ENCODE data around the gene ADAMTS1. TPM values are rescaled to one million over a fixed set of nuclear protein-coding genes. Genes with fewer than 3 reads are reported as not detected.
"Not testable (repeated sequence)": the region's sequence is repeated elsewhere in the genome, so short reads cannot be mapped to it uniquely, and the experiment has no call there.

Gene ADAMTS1
- 7.5 TPM for total RNA-seq

DNA sequence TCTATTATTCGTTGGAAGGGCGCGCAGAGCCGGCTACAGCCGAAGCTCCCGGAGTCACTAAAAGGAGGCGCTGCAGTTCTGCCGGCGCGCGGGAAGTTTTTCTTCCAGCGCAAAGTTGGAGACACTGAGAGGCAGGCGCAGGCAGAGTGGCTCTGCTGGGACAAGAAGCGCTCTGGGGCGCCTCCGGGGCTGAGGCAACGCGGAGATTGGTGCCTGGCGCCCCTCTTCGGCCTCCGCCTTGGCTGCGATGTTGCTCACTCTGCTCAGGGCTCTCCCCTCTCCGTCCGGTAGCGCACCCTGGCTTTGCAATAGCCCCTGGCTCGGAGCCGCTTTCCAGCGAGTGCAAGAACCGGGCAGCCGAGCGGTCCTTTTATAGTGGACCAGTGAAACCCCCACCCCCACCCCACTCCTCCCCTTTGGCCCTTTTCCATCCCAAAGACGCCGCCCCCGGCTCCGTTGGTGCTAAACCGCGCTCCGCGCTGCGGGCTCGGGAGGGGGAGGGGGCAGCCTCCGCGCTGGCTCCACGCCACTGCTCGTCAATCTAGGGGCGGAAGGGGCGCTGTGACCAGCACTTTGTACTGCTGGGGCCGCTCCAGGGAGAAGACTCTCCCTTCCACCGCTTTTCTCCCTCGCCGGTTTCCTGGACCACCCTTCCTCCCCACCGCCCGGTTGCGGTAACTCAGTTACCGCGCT lies at the start of gene ADAMTS1:
Gene ADAMTS1 (minus strand): TSS at position 344 of the 693 bp plus-strand sequence. CDS start 455 bp downstream, outside the sequence.
- peak; percentile 86 for DNase-seq

DNA sequence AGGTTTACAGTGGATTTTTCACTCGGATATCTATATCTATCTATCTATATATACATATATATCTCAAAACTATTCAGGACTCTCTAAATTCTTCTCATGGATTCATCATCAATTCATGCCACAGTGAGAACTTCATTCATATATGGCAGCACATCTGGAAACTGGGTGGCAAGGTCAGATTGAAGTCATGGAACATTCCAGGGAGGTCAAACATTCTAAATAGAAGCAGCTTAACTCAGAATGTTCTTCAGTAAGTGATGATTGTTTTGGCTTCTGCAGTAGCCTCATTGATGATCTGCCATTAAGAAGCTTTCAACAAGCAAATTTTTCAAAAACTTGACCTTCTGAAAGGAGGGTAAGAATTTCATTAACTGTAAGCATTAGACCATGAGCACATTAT lies 46.9 kb upstream of the ADAMTS1 start:
- no peak for DNase-seq

DNA sequence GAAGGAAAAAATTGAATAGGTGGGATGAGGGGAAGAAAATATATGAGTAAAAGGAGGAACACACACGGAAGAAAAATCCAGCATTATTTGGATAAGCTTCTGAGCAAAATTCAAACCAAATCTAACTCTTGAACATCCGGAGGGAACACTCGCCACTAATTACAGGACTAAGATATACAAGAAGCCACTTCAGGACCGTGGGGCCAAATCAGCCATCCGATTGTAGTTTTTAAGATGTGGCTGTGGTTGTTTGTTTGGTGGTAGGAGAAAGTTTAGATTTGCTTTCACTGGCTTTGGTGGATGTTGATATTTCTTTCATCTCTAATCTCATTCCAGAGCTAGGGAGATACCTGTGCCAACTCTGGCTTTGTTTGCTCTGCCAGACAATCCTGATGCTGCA lies 43.7 kb upstream of the ADAMTS1 start:
- DNase-seq = no peak

DNA sequence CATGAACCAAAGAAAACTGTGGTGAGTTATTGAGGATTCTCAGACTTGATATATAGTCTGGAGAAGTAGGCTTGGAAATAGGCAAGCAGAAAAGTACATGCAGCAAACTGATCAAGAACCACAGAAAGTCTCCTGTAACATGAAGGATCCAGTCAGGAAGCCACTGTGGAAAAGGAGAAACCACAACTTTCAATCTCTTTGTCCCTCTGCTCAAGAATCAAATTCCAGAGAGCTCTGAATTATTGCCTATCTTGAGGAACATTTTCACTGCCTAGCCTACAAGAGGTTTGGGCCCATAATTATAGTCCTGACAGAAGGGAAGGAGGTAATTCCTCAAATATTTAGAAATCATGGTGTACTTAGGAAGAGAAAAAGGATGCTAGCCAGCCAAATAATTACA lies 43.0 kb upstream of the ADAMTS1 start:
- no peak for DNase-seq

DNA sequence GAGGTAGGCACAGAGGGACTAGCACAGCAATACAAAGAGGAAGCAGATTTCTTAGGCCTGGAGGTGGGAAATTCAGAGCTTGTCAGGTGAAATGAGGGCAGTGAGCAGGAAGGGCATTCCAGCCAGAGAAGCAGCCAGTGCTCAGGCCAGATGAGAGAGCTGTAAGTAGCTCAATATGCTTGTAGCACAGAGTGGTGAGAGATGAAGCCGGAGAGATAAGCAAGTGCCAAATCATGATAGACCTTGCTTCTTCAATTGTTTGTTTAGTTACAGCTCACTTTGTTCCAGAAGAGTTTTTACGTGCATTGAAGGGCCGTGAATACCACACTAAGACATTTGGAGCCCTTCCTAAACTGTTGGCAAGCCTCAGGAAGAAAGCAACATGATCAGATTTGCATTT lies 42.0 kb upstream of the ADAMTS1 start:
- no peak for DNase-seq

DNA sequence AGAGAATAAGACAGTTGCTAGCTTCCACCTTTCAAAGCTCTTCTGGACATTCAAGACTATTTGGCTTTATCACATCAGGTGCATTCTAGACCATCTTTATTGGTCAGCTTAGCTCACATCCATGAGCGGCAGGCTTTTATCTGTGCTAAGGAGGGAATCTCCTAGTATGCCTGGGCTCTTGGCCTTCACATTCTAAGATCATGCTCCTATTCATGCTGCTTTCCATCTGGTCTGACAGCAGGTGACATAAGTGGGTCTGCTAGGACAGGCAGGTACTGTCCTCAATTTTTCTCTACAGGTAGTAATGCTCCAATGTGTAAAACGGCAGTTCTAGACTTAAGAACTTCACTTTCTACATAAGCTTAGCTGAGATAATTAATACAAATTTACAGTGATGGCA lies 39.2 kb upstream of the ADAMTS1 start:
- no peak for DNase-seq

DNA sequence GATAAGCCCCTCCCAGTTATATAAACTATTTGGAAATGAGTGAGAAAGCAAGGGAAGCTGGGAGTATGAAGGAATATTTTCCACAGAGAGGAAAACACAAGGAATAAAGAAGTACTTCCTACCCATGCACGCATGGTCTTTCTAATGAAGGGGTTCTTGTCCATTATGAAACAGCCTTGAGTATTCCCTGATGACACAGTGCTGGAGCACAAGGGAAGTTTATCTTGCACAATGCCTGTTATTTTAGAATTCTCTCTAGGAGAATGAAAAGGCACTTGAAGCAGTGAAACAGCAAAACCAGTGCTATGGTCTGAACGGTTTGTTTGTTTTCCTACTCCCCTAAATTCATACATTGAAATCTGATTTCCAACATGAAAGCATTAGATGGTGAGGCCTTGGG lies 38.6 kb upstream of the ADAMTS1 start:
- DNase-seq = no peak

DNA sequence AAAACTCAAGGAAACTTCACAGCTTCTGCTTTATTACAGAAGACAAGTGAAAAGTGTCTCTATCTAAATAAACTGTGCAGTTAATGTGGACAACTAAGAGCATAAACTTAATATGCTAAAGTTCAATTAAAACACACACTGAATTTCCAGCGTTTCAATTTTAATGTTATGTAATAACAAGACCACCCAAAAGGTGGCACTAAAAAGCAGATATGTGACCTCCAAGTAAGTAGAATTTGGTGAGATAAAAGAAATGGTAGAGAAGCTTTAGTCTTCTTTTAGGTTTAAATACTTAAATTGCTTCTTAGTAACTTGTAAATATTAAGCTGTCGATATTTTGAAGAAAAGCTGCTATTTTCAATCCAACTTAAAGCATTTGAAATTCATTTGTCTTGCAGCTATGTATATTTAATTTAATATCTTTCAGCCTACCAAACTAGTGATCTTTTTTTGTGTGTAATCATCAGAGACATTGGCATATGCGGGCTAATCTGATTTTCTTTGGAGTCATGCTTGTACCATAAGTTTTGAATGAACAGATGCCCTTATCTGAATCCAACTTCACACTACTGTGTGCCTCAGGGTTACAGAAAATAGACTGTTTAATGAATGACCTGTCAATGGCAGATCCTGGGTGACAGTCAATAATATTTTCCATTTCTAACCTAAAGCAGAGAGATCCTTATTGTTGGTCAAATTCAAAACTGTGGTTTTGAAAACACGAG lies 36.5 kb upstream of the ADAMTS1 start:
- DNase-seq = no peak

DNA sequence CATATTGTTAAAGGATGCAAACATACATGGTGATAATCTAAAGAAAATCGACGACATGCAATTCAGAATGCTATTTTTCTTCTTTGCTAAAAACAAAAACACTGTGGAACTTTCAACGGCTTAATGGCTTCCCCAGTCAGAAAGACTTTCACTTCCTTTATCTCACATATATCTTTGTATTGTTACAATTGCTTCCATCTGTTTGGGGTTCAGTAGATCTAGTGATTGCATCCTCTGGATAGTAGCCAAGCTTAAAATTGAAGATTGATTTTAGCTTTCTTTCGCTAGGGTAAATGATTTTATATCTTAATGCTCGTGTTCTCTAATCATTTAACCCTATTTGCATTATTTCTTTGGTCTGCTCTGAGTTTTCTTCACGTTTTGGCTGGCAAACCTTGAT lies 31.8 kb upstream of the ADAMTS1 start:
- DNase-seq = no peak

DNA sequence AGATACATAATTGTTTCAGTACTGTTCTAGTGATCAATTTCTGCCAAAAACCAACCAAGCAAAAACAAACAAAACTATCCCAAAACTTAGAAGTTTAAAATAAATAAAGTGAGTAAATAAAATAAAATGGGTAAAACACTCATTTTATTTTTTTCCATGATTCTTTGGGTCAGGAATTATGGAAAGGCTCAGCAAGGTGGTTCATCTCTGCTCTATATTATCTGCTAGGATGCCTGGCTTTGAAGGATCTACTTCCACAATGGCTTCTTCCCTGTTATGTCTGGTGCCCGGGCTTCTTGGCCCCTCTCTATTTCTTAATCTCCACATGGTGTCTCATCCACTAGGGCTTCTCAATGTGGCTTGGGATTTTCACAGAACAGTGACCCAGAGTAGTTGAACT lies 29.1 kb upstream of the ADAMTS1 start:
- DNase-seq = no peak

DNA sequence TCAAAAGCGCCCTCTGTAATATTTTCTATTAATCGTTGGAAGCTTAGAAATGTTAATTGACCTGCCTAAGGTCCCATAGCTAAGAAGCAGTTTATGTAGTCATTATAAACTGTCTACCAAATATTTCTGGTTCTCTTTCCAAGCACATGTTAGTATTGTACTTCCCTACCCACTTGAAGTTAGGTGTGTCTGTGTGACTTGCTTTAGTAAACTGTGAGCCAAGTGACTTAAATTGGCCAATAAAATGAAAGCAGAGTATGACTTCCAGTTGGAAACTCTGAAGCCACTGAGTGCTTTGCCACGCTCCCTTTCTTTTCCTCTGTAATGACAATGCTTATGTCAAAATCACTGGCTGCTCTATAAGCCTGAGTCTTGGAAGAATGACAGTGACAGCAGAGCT lies 20.6 kb upstream of the ADAMTS1 start:
- DNase-seq = no peak

DNA sequence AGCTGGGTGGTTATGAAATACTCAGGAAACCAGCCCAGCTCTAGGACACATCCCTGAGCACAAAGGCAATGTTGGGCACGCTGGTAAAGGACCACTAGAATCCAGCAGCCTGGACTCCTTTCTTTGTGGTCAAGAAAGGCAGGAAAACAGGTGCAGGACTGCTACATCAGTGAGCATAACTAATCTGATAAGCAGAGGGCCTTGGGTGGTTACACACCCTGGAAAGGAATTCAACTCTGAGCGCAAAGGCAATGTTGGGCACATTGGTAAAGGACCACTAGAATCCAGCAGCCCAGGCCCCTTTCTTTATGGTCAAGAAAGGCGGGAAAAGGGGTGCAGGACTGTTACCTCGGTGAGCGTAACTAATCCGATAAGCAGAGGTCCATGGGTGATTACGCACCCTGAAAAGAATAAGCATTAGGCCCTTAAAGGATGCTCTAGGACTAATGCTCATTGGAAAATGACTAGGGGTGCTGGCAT lies 11.7 kb upstream of the ADAMTS1 start:
- not testable (repeated sequence) for DNase-seq

DNA sequence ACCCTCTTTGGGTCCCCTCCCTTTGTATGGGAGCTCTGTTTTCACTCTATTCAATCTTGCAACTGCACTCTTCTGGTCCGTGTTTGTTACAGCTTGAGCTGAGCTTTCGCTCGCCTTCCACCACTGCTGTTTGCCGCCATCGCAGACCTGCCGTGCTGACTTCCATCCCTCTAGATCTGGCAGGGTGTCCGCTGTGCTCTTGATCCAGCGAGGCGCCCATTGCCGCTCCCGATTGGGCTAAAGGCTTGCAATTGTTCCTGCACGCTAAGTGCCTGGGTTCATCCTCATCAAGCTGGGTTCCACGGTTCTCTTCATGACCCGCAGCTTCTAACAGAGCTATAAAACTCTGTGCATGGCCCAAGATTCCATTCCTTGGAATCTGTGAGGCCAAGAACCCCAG lies 9.5 kb upstream of the ADAMTS1 start:
- DNase-seq = not testable (repeated sequence)

DNA sequence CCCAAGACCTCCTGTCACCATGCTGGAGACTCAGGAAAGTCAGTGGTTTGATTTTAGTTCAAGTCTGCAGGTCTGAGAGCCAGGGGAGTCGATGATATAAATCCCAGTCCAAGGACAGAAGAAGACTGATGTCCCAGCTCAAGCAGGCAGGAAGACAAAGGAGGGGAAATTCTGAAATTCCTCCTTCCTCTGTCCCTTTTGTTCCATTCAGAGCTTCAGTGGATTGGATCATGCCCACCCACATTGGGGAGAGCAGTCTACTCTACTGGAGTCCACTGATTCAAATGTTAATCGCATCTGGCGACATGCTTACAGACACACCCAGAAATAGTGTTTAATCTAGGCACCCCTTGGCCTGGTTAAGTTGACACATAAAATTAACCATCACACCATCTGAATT lies 7.2 kb upstream of the ADAMTS1 start:
- DNase-seq = no peak

DNA sequence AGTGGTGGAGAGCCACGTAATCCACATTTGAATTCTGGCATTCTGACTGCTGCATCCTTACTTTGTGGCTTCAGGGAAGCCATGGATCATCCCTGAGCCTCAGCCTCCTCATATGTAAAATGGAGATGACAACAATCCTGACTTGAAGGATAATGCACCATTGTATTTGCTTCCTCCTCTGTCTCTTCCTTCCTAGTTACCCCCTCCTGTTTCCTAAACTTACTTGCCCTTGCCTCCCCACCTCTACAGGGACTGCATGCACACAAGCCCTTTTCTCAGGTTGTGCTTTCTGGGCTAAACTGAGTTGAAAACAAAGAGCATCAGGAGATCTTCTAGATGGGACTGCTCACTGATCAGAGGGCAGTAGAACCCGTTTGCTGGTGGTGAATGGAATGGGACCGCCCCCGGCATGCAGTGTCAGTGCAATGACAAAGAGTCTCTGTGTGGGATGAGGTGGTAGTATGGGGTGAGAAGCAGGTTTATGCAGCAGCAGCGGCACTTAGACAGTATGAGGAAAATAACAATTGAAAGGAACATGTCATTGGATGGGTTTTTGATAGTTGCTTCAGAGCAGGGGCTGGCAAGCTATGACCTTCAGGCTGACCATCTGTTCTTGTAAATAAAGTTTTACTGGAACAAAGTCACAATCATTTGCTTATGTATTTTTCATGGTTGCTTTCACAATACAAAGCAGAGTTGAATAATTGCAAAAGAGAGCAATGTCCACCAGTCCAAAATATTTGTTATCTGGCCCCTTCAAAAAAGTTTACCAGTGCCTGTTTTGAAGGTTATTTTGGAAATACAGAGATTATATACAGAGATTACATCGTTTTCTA lies 6.1 kb upstream of the ADAMTS1 start:
- no peak for DNase-seq

DNA sequence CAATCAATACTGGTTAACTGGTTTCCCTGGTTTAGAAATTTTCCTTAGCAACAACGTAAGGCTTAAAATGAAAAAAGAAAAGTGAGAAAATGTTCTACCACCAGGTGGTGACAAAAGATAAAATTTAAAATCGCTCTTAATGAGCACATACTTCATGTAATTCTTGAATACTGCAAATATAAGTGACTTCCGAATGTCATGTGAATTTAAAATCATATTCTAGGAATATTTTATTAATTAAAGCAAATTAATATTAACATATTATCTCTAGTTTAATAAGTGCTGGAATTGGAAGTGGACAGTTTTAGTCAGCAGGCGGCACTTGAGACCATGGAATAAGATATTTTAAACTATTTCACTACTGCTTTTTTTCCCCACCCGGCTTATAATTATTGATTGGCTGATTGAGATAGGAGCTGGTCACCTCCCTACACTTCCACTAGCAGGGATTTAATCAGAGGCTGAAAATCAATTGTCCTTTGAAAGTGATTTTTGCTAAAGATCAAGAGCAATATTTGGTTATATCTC lies 5.0 kb upstream of the ADAMTS1 start:
- DNase-seq = no peak

DNA sequence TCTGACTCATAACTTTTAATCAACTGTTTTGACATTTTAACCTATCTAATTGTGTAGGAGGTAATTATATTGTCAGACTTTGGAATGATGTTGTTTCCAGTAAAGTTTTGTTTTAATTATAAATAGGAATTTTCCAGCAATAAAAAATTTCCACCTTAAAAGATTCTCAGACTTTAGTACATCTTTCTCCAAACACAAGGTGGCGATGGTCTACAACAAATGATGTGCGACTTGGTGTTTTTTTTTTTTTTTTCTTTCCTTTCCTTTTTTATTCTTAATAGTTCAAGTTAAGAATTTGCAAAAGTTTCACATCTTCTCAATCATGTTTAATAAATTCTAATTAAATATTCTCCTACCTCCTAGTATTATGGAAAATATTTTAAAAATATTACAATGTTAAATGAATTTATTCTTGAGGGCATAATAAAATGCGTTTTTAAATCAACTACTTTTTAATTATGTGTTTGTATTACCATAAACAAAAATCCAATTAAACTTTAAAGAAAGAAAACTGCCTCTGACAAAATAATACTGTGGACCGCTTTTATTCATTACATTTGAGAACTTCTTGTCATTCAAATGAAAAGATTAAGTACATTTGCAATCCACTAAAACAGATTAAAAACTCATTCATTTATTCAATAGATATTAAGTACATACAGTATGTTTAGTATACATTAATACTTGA lies 4.4 kb upstream of the ADAMTS1 start:
- no peak for DNase-seq

DNA sequence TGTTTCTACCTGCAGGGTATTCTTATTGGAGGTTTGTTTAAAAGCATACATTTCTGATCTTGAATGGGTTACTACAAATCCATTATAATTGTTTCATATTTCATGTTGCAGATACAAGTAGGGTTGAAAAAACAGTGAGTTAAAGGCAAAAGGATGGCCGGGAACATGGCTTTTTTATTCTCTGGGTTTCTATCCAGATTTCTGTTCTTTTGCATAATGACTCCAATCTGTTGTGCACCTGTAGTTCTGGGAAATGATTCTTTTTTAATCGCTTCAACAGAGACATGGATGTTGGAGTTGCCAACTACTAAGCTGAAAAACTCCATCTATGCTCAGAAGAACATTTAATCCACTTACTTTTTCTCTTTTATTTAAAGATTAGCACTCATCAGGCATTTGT lies 2.7 kb upstream of the ADAMTS1 start:
- DNase-seq = no peak

DNA sequence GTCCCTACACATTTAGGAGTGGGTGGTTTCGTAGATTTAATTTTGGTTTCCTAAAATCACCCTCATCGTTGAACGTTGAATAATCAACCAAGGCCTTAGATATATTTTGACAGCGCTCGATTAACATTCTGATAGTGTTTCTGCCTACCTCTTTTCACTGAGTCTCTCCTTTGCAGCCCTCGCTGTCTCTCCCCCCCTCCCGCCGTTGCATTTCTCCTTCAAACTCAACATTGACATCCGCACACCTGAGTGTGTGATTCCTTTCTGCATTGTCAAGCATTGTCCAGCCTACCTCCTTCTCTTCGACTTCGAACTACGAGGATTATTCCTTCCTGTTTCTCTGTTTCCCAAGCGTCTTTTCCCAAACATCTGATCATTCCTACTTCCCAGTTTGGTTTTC lies 1.8 kb upstream of the ADAMTS1 start:
- DNase-seq = no peak

DNA sequence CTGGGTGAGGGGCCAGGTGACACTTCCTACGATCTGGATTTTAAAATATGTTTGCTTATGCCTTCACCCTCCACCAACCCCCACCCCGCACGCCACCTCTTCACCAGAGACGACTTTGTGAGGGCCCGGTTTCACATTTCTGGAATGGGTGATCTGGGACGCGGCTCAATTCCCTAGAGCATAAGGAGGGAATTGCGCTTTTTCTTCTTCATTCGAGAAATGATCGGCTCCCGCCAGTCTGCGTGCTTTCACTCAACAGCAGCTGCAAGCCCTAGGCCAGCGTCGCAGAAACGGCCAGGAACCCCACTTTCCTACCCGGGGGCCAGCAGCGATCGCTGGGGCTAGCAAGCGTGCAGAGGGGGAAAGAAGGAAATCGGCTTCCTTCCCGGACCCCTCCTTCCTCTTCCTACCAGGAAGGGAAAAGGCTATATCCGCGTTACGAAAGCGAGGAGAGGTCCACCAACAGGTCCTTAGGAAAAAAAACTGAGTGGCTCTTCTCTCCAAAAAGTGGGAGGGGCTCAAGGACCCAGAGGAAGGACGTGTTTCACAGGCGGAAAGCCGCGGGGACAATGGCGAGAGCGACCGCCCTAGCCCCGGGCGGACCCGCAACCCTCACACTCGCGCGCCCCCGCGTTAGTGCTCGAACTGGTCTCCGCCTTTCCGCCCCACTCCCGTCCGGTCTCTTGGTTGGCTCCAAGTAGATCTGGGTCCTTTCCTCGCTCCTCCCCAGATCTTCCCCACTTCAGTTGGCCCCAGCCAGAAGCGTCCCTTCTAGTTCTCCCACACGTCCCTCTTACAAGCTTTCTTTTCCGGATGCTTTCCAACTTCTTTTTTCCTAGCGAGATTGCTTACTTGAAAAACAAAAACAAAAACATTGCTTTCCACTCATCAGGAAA lies 1.1 kb upstream of the ADAMTS1 start:
- DNase-seq = peak; percentile 62

DNA sequence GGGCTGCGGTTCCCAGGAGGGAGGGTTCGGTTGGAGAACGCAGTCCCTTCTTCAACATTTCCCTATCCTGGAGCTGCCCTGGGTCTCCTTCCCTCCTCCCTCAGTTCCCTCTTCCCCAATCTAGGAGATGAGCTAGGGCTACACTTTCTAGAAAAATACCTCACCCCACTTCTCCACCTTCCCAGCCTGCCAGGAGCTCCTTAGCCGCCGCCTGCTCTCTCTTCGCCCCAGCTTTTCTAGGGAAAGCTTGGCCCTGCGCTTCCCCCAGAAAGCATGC lies 488 bp upstream of the ADAMTS1 start:
- no peak for DNase-seq

All from occipital lobe (tissue), 2 donors.